Femur (tissue), 1 donor: ENCODE measurements around the gene MDM4.
A peak's percentile ranks its signal among the peaks of the same experiment; 100 is the strongest.
"Not testable (repeated sequence)": the region's sequence is repeated elsewhere in the genome, so short reads cannot be mapped to it uniquely, and the experiment has no call there.

Experiments
- DNase-seq: peaks from one replicate; pipeline ENCODE4 v3.0.0-alpha.2; 2017

MDM4 gene

GRCh38 chr1:204563780-204564179, 47.6 kb downstream of the MDM4 start:
- DNase-seq: no peak

- DNase-seq: no peak
Observed at GRCh38 chr1:204564835-204565234, 48.6 kb downstream of the MDM4 start.

GRCh38 chr1:204565617-204566582, 49.7 kb downstream of the MDM4 start:
- DNase-seq: peak; percentile 53

GRCh38 chr1:204566583-204566955, 50.4 kb downstream of the MDM4 start:
- DNase-seq: no peak

- no peak for DNase-seq
Observed at GRCh38 chr1:204567071-204567470, 50.9 kb downstream of the MDM4 start.

GRCh38 chr1:204568576-204569315, 52.5 kb downstream of the MDM4 start:
- DNase-seq: no peak

- no peak for DNase-seq
Observed at GRCh38 chr1:204569478-204569877, 53.3 kb downstream of the MDM4 start.

- DNase-seq: not testable (repeated sequence)
Observed at GRCh38 chr1:204570021-204570420, 53.8 kb downstream of the MDM4 start.

- no peak for DNase-seq
Observed at GRCh38 chr1:204571128-204571527, 54.9 kb downstream of the MDM4 start.

GRCh38 chr1:204571631-204572030, 55.4 kb downstream of the MDM4 start:
- no peak for DNase-seq

- no peak for DNase-seq
Observed at GRCh38 chr1:204572923-204573922, 57.0 kb downstream of the MDM4 start.

GRCh38 chr1:204574016-204574864, 58.0 kb downstream of the MDM4 start:
- no peak for DNase-seq

GRCh38 chr1:204574865-204575163, 58.6 kb downstream of the MDM4 start:
- peak; percentile 43 for DNase-seq

GRCh38 chr1:204575221-204576190, 59.3 kb downstream of the MDM4 start:
- DNase-seq: no peak

- DNase-seq: no peak
Observed at GRCh38 chr1:204576422-204576821, 60.2 kb downstream of the MDM4 start.

GRCh38 chr1:204577794-204578478, 61.7 kb downstream of the MDM4 start:
- no peak for DNase-seq

GRCh38 chr1:204578867-204579664, 62.9 kb downstream of the MDM4 start:
- peak; percentile 53 for DNase-seq

GRCh38 chr1:204579681-204580080, 63.5 kb downstream of the MDM4 start:
- DNase-seq: no peak

- DNase-seq: no peak
Observed at GRCh38 chr1:204580862-204581261, 64.7 kb downstream of the MDM4 start.
